ENCODE data around the gene CNNM4. TPM values are rescaled to one million over a fixed set of nuclear protein-coding genes. Genes with fewer than 3 reads are reported as not detected.

CNNM4 gene
- total RNA-seq, 1 donor from 2014 or later: 5.8 TPM

DNA sequence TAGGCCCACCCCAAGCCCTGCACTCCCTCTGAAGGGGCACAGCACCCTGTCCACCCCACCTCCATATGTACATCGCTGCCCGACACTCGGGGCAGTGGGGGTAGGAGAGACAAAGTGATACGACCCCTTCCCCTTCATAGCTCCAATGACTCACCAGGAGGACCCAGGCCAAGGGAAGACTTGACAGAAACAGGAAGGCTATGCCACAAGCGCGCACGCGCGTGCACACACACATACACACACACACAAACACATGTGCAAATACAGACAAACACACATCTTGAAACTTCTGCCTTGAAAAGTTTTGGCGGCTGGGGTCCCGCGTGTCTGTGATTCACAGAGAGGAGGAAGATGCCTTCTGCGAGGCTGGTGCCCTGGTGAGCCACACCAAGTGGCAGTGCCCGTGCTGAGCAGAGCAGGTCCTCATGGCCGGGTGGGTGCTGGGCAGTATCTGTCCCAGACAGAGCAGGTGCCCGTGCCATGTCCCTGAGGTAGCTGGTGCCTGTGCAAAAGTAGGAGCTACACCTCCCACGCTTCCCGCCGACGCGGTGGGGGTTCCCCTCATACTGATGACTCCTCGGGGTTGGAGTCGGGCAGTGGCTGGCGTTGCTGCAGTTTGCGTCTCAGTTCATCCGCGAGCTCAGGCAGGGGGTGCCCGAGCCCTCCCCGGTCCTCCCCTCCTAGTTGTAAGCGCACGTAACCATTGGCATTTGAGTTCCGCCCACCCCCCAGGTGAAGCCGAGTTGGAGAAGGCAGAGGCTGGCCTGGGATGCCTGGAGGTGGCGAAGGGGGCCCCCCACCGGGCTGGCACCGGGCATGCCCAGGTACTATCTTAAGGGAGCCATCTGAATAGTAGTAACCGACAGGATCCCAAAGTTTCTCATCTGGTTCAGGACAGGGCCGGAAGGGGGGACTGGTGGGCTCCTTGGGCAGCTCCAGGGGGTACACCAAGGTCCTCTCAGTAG lies 99.6 kb downstream of the CNNM4 start:
- Histone ChIP-seq H2AFZ (ENCODE audit: low read depth, low read length) (no peak overlapping the region), H4K20me1 (ENCODE audit: insufficient read depth, low read length) (peaks cover 61% of the 10 kb centered on the region), H3K79me2 (ENCODE audit: insufficient read depth, low read length) (peaks cover 32% of the 10 kb centered on the region), H3K9me3 (ENCODE audit: insufficient read depth, low read depth, low read length) (no peaks in the 10 kb centered on the region), H3K27ac (ENCODE audit: low read depth, low read length) (no peak overlapping the region), H3K4me2 (ENCODE audit: low read length) (no peak overlapping the region), H3K4me1 (ENCODE audit: insufficient read depth, low read length) (peaks cover 19% of the 10 kb centered on the region), H3K4me3 (ENCODE audit: insufficient read depth, low read depth, low read length) (no peak overlapping the region), H3K27me3 (ENCODE audit: insufficient read depth, low read length) (no peaks in the 10 kb centered on the region), H3K36me3 (ENCODE audit: insufficient read depth, low read length) (peaks cover 24% of the 10 kb centered on the region), H3K9ac (ENCODE audit: low read length) (no peak overlapping the region)
- no peak overlapping the region for H3K4me3 Mint-ChIP-seq (ENCODE audit: unreplicated experiment)
- FAIRE-seq (no peak), DNase-seq (ENCODE audit: low read depth) (no peak)
- no peak overlapping the region for H3K27ac Mint-ChIP-seq (ENCODE audit: unreplicated experiment)
- no peaks in the 10 kb centered on the region for H3K9me3 Mint-ChIP-seq (ENCODE audit: unreplicated experiment)
- TF ChIP-seq EZH2 (IDR thresholded peaks at IDR 0.05; ENCODE audit: insufficient read depth, low read length) (no peak), CTCF (IDR thresholded peaks at IDR 0.05; ENCODE audit: insufficient read depth, low read depth, low read length) (no peak)
- peaks cover 8% of the 10 kb centered on the region for H3K36me3 Mint-ChIP-seq (ENCODE audit: low read depth, unreplicated experiment)
- peaks cover 8% of the 10 kb centered on the region for H3K4me1 Mint-ChIP-seq (ENCODE audit: low read depth, unreplicated experiment)
- H3K27me3 Mint-ChIP-seq (ENCODE audit: low read depth, unreplicated experiment): no peaks in the 10 kb centered on the region

- TF ChIP-seq EZH2 (IDR thresholded peaks at IDR 0.05; ENCODE audit: insufficient read depth, low read length) (no peak), CTCF (IDR thresholded peaks at IDR 0.05; ENCODE audit: insufficient read depth, low read depth, low read length) (no peak)
- H3K27ac ChIP-seq (ENCODE audit: low read depth, low read length): no peak overlapping the region
- no peaks in the 10 kb centered on the region for H3K9me3 ChIP-seq (ENCODE audit: insufficient read depth, low read depth, low read length)
- no peak overlapping the region for H3K4me3 ChIP-seq (ENCODE audit: insufficient read depth, low read depth, low read length)
- no peaks in the 10 kb centered on the region for H3K27me3 Mint-ChIP-seq (ENCODE audit: low read depth, unreplicated experiment)
- H3K4me3 Mint-ChIP-seq (ENCODE audit: unreplicated experiment): no peak overlapping the region
- no peak overlapping the region for H3K27ac Mint-ChIP-seq (ENCODE audit: unreplicated experiment)
- H3K27me3 ChIP-seq (ENCODE audit: insufficient read depth, low read length): no peaks in the 10 kb centered on the region
- H3K36me3 Mint-ChIP-seq (ENCODE audit: low read depth, unreplicated experiment): peaks cover 8% of the 10 kb centered on the region
- no peaks in the 10 kb centered on the region for H3K9me3 Mint-ChIP-seq (ENCODE audit: unreplicated experiment)
- H3K4me2 ChIP-seq (ENCODE audit: low read length): no peak overlapping the region
- H3K4me1 ChIP-seq (ENCODE audit: insufficient read depth, low read length): peaks cover 19% of the 10 kb centered on the region
- FAIRE-seq (no peak), DNase-seq (ENCODE audit: low read depth) (no peak)
- H2AFZ ChIP-seq (ENCODE audit: low read depth, low read length): no peak overlapping the region
- H3K4me1 Mint-ChIP-seq (ENCODE audit: low read depth, unreplicated experiment): peaks cover 8% of the 10 kb centered on the region
- H3K79me2 ChIP-seq (ENCODE audit: insufficient read depth, low read length): peaks cover 37% of the 10 kb centered on the region
- peaks cover 69% of the 10 kb centered on the region for H4K20me1 ChIP-seq (ENCODE audit: insufficient read depth, low read length)
- peaks cover 30% of the 10 kb centered on the region for H3K36me3 ChIP-seq (ENCODE audit: insufficient read depth, low read length)
- no peak overlapping the region for H3K9ac ChIP-seq (ENCODE audit: low read length)
Observed at GRCh38 chr2:96861074-96861473, 100.4 kb downstream of the CNNM4 start.

Small RNA genes within 50 kb of the gene (microRNA-seq; reads per million reads assigned to microRNA genes)
- 6.6 reads per million, percentile 27 among the genes with 10 or more reads in this experiment for gene MIR3127

Other genes with a start within 250 kb of the CNNM4 start
- gene ARID5A, start 224.2 kb upstream of the CNNM4 start, total RNA-seq: 11.3 and 11.8 TPM in 2 replicates
- 23.9 and 26.7 TPM in 2 replicates for gene KANSL3, start 122.6 kb upstream of the CNNM4 start, total RNA-seq
- gene FER1L5, start 118.1 kb upstream of the CNNM4 start, total RNA-seq: 0.16 and 0.19 TPM in 2 replicates
- gene LMAN2L, start 20.8 kb upstream of the CNNM4 start, total RNA-seq: 19.8 and 19.9 TPM in 2 replicates
- gene CNNM3, start 55.4 kb downstream of the CNNM4 start, total RNA-seq: 5.6 and 6.5 TPM in 2 replicates
- gene ANKRD23, start 83.1 kb downstream of the CNNM4 start, total RNA-seq: 2.5 and 3.3 TPM in 2 replicates
- 11.9 and 13.7 TPM in 2 replicates for gene ANKRD39, start 97.1 kb downstream of the CNNM4 start, total RNA-seq
- gene SEMA4C, start 109.2 kb downstream of the CNNM4 start, total RNA-seq: 30.7 and 32.8 TPM in 2 replicates
- gene FAM178B, start 225.7 kb downstream of the CNNM4 start, total RNA-seq: not detected in 2 replicates